Measurements from ENCODE around the gene SV2C.

The SV2C gene

DNA sequence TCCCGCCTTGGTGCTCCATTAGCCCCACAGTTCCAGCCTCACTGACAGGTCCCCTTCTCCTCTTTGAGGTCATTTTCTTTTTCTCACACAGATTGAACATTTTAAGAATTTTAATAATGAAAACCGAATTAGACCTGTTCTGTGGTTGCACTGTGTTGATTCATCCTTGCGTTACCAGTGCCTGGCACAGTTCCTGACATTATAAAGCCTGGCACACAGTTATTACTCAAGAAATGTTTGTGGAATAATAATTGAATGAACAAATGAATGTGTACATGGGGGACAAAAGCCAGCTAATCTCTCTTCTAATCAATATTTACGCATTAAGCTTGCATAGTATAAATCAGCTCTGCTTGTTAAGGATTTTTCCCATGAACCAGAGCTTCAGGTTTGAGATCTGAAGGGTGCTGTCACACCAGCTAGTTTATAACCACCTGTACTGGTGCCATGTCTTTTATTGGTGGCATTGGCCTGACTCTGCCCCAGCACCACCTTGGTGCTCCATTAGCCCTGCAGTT, 80.0 kb downstream of the SV2C start:
- Histone ChIP-seq H3K9ac (ENCODE audit: low read length) (no peak overlapping the region), H2AK5ac (ENCODE audit: low read length) (no peak overlapping the region), H3K23ac (ENCODE audit: low read length) (no peak overlapping the region), H4K91ac (ENCODE audit: low read depth, low read length) (no peak overlapping the region), H3K9me3 (ENCODE audit: insufficient read depth, low read depth, low read length) (no peaks in the 10 kb centered on the region), H3K4me2 (ENCODE audit: low read length) (no peak overlapping the region), H3K79me1 (ENCODE audit: low read length) (no peaks in the 10 kb centered on the region), H2AFZ (ENCODE audit: insufficient read depth, low read length, poor library complexity) (no peak overlapping the region), H2BK12ac (ENCODE audit: low read length) (no peak overlapping the region), H3K4ac (ENCODE audit: low read depth, low read length) (no peak overlapping the region), H4K12ac (ENCODE audit: low read depth, low read length) (no peak overlapping the region), H2BK120ac (ENCODE audit: insufficient read depth, low read length, poor library complexity) (no peak overlapping the region), H3K4me3 (ENCODE audit: low read depth, low read length) (no peak overlapping the region), H3K79me2 (ENCODE audit: control insufficient read depth, insufficient read depth, low read length, poor library complexity) (no peaks in the 10 kb centered on the region), H4K8ac (ENCODE audit: low read depth, low read length) (no peak overlapping the region), H3K36me3 (ENCODE audit: control insufficient read depth in 1 of 2, insufficient read depth in 2 of 2, low read length in 2 of 2) (no peaks in the 10 kb centered on the region), H3K18ac (ENCODE audit: low read length) (no peak overlapping the region), H3K4me1 (ENCODE audit: control insufficient read depth in 1 of 2, insufficient read depth in 2 of 2, low read length in 2 of 2) (peaks cover 0 to 3% of the 10 kb centered on the region in 2 experiments), H2BK5ac (ENCODE audit: low read depth, low read length, poor library complexity) (no peak overlapping the region), H3K27me3 (ENCODE audit: insufficient read depth, low read length) (no peaks in the 10 kb centered on the region), H3K27ac (ENCODE audit: low read depth, low read length) (no peak overlapping the region), H3K14ac (ENCODE audit: low read length) (no peak overlapping the region)
- no peak for DNase-seq
- WGBS (ENCODE audit: extremely low coverage, insufficient coverage, insufficient read length), result no CpG with 5 or more reads among the region's 4 CpGs

- H2BK12ac ChIP-seq (ENCODE audit: low read length), result no peak overlapping the region
- H3K9ac ChIP-seq (ENCODE audit: low read length), result no peak overlapping the region
- no peak overlapping the region for H2AK5ac ChIP-seq (ENCODE audit: low read length)
- H3K14ac ChIP-seq (ENCODE audit: low read length), result no peak overlapping the region
- no peaks in the 10 kb centered on the region for H3K36me3 ChIP-seq (ENCODE audit: control insufficient read depth in 1 of 2, insufficient read depth in 2 of 2, low read length in 2 of 2)
- no peak overlapping the region for H2BK120ac ChIP-seq (ENCODE audit: insufficient read depth, low read length, poor library complexity)
- no peak overlapping the region for H3K4ac ChIP-seq (ENCODE audit: low read depth, low read length)
- H2BK5ac ChIP-seq (ENCODE audit: low read depth, low read length, poor library complexity), result no peak overlapping the region
- H2AFZ ChIP-seq (ENCODE audit: insufficient read depth, low read length, poor library complexity), result no peak overlapping the region
- H4K91ac ChIP-seq (ENCODE audit: low read depth, low read length), result no peak overlapping the region
- no peaks in the 10 kb centered on the region for H3K79me2 ChIP-seq (ENCODE audit: control insufficient read depth, insufficient read depth, low read length, poor library complexity)
- no peak for DNase-seq
- H3K27ac ChIP-seq (ENCODE audit: low read depth, low read length), result no peak overlapping the region
- H4K8ac ChIP-seq (ENCODE audit: low read depth, low read length), result no peak overlapping the region
- no peaks in the 10 kb centered on the region for H3K27me3 ChIP-seq (ENCODE audit: insufficient read depth, low read length)
- no peak overlapping the region for H3K23ac ChIP-seq (ENCODE audit: low read length)
- no peak overlapping the region for H3K4me2 ChIP-seq (ENCODE audit: low read length)
- no peak overlapping the region for H3K4me3 ChIP-seq (ENCODE audit: low read depth, low read length)
- H3K18ac ChIP-seq (ENCODE audit: low read length), result no peak overlapping the region
- H3K4me1 ChIP-seq (ENCODE audit: control insufficient read depth in 1 of 2, insufficient read depth in 2 of 2, low read length in 2 of 2), result peaks cover 0 to 3% of the 10 kb centered on the region in 2 experiments
- H4K12ac ChIP-seq (ENCODE audit: low read depth, low read length), result no peak overlapping the region
- H3K9me3 ChIP-seq (ENCODE audit: insufficient read depth, low read depth, low read length), result no peaks in the 10 kb centered on the region
- no peaks in the 10 kb centered on the region for H3K79me1 ChIP-seq (ENCODE audit: low read length)
Observed at GRCh38 chr5:76165029-76165428, 81.8 kb downstream of the SV2C start.

DNA sequence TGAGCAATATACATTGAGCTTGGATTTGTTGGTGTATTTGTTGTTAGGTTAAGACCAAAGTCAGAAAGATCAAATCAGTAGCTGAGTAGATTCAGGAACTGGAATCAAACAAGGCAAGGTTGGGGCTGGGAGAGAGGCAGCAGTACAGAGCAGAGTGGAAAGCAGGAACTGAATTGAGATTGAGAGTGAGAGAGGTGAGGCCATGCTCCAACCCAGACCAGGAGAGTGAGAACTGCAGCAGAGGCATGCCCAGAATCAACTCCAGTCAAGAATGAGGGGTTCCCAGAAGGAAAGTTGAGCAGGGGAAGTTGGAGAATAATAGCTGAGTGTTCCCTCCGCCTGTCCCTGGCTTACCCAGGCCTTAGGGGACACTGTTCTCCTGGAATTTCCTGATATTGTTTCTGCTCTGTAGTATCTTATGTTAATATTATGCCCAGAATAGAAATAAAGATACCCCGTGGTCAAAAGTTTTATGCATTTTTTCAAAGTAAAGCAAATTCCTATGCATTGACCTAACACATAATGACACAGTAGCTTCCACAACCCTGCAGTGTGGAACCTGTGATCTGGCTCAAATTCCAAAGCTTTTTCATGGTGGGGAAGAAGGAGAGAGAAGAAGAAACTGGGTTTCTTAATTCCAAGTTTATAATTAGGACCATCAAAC, 82.7 kb downstream of the SV2C start:
- no peak overlapping the region for H4K12ac ChIP-seq (ENCODE audit: low read depth, low read length)
- no CpG with 5 or more reads among the region's 2 CpGs for WGBS (ENCODE audit: extremely low coverage, insufficient coverage, insufficient read length)
- no peak overlapping the region for H2AK5ac ChIP-seq (ENCODE audit: low read length)
- no peaks in the 10 kb centered on the region for H3K27me3 ChIP-seq (ENCODE audit: insufficient read depth, low read length)
- H2BK120ac ChIP-seq (ENCODE audit: insufficient read depth, low read length, poor library complexity), result no peak overlapping the region
- H3K14ac ChIP-seq (ENCODE audit: low read length), result no peak overlapping the region
- H3K18ac ChIP-seq (ENCODE audit: low read length), result no peak overlapping the region
- H3K79me2 ChIP-seq (ENCODE audit: control insufficient read depth, insufficient read depth, low read length, poor library complexity), result no peaks in the 10 kb centered on the region
- H3K9ac ChIP-seq (ENCODE audit: low read length), result no peak overlapping the region
- H2BK5ac ChIP-seq (ENCODE audit: low read depth, low read length, poor library complexity), result no peak overlapping the region
- no peak overlapping the region for H2BK12ac ChIP-seq (ENCODE audit: low read length)
- no peak overlapping the region for H3K23ac ChIP-seq (ENCODE audit: low read length)
- no peak overlapping the region for H3K4me3 ChIP-seq (ENCODE audit: low read depth, low read length)
- no peaks in the 10 kb centered on the region for H3K36me3 ChIP-seq (ENCODE audit: control insufficient read depth in 1 of 2, insufficient read depth in 2 of 2, low read length in 2 of 2)
- no peak overlapping the region for H3K27ac ChIP-seq (ENCODE audit: low read depth, low read length)
- H3K79me1 ChIP-seq (ENCODE audit: low read length), result no peaks in the 10 kb centered on the region
- no peak overlapping the region for H2AFZ ChIP-seq (ENCODE audit: insufficient read depth, low read length, poor library complexity)
- H3K9me3 ChIP-seq (ENCODE audit: insufficient read depth, low read depth, low read length), result no peaks in the 10 kb centered on the region
- H4K91ac ChIP-seq (ENCODE audit: low read depth, low read length), result no peak overlapping the region
- peaks cover 0 to 3% of the 10 kb centered on the region in 2 experiments for H3K4me1 ChIP-seq (ENCODE audit: control insufficient read depth in 1 of 2, insufficient read depth in 2 of 2, low read length in 2 of 2)
- DNase-seq, result no peak
- no peak overlapping the region for H3K4me2 ChIP-seq (ENCODE audit: low read length)
- no peak overlapping the region for H3K4ac ChIP-seq (ENCODE audit: low read depth, low read length)
- no peak overlapping the region for H4K8ac ChIP-seq (ENCODE audit: low read depth, low read length)

GRCh38 chr5:76166886-76167576, 83.8 kb downstream of the SV2C start:
- Histone ChIP-seq H3K18ac (ENCODE audit: low read length) (no peak overlapping the region), H4K8ac (ENCODE audit: low read depth, low read length) (no peak overlapping the region), H3K36me3 (ENCODE audit: control insufficient read depth in 1 of 2, insufficient read depth in 2 of 2, low read length in 2 of 2) (no peaks in the 10 kb centered on the region), H3K9me3 (ENCODE audit: insufficient read depth, low read depth, low read length) (no peaks in the 10 kb centered on the region), H3K4me2 (ENCODE audit: low read length) (no peak overlapping the region), H3K23ac (ENCODE audit: low read length) (no peak overlapping the region), H2AFZ (ENCODE audit: insufficient read depth, low read length, poor library complexity) (no peak overlapping the region), H3K14ac (ENCODE audit: low read length) (no peak overlapping the region), H4K91ac (ENCODE audit: low read depth, low read length) (no peak overlapping the region), H3K79me2 (ENCODE audit: control insufficient read depth, insufficient read depth, low read length, poor library complexity) (no peaks in the 10 kb centered on the region), H3K27ac (ENCODE audit: low read depth, low read length) (no peak overlapping the region), H3K9ac (ENCODE audit: low read length) (no peak overlapping the region), H3K27me3 (ENCODE audit: insufficient read depth, low read length) (no peaks in the 10 kb centered on the region), H2BK120ac (ENCODE audit: insufficient read depth, low read length, poor library complexity) (no peak overlapping the region), H4K12ac (ENCODE audit: low read depth, low read length) (no peak overlapping the region), H2BK12ac (ENCODE audit: low read length) (no peak overlapping the region), H3K4me1 (ENCODE audit: control insufficient read depth in 1 of 2, insufficient read depth in 2 of 2, low read length in 2 of 2) (peaks cover 0 to 3% of the 10 kb centered on the region in 2 experiments), H2BK5ac (ENCODE audit: low read depth, low read length, poor library complexity) (no peak overlapping the region), H2AK5ac (ENCODE audit: low read length) (no peak overlapping the region), H3K4ac (ENCODE audit: low read depth, low read length) (no peak overlapping the region), H3K79me1 (ENCODE audit: low read length) (no peaks in the 10 kb centered on the region), H3K4me3 (ENCODE audit: low read depth, low read length) (no peak overlapping the region)
- DNase-seq, result no peak
- WGBS (ENCODE audit: extremely low coverage, insufficient coverage, insufficient read length), result no CpG with 5 or more reads among the region's 3 CpGs
